Measurements from ENCODE around the gene SMARCC2.

SMARCC2 gene

GRCh38 chr12:56152756-56153677 lies 36.3 kb downstream of the SMARCC2 start (continued):
- TF ChIP-seq ZNF639 (tag by site-specific recombination; IDR thresholded peaks at IDR 0.05) = 0 out of 2 replicates have a peak, but pooled peaks have one; percentile 5
- no peak for TF ChIP-seq FEZF1 (tag by site-specific recombination; IDR thresholded peaks at IDR 0.05)
- no peak for TF ChIP-seq MZF1 (tag by site-specific recombination; IDR thresholded peaks at IDR 0.05; ENCODE audit: borderline replicate concordance)
- no peak for TF ChIP-seq PRDM10 (tag by site-specific recombination; IDR thresholded peaks at IDR 0.05)
- no peak for TF ChIP-seq ZFP69B (tag by site-specific recombination; IDR thresholded peaks at IDR 0.05)
- TF ChIP-seq ZNF580 (tag by site-specific recombination; IDR thresholded peaks at IDR 0.05) = no peak
- peak; percentile 44; the same call in 1 of the 2 replicates for TF ChIP-seq GLIS1 (tag by site-specific recombination; IDR thresholded peaks at IDR 0.05)
- TF ChIP-seq ZNF174 (tag by site-specific recombination; IDR thresholded peaks at IDR 0.05) = no peak
- TF ChIP-seq HOXA7 (CRISPR knock-in tag; IDR thresholded peaks at IDR 0.05; ENCODE audit: borderline replicate concordance) = no peak
- TF ChIP-seq, protein P1, sequence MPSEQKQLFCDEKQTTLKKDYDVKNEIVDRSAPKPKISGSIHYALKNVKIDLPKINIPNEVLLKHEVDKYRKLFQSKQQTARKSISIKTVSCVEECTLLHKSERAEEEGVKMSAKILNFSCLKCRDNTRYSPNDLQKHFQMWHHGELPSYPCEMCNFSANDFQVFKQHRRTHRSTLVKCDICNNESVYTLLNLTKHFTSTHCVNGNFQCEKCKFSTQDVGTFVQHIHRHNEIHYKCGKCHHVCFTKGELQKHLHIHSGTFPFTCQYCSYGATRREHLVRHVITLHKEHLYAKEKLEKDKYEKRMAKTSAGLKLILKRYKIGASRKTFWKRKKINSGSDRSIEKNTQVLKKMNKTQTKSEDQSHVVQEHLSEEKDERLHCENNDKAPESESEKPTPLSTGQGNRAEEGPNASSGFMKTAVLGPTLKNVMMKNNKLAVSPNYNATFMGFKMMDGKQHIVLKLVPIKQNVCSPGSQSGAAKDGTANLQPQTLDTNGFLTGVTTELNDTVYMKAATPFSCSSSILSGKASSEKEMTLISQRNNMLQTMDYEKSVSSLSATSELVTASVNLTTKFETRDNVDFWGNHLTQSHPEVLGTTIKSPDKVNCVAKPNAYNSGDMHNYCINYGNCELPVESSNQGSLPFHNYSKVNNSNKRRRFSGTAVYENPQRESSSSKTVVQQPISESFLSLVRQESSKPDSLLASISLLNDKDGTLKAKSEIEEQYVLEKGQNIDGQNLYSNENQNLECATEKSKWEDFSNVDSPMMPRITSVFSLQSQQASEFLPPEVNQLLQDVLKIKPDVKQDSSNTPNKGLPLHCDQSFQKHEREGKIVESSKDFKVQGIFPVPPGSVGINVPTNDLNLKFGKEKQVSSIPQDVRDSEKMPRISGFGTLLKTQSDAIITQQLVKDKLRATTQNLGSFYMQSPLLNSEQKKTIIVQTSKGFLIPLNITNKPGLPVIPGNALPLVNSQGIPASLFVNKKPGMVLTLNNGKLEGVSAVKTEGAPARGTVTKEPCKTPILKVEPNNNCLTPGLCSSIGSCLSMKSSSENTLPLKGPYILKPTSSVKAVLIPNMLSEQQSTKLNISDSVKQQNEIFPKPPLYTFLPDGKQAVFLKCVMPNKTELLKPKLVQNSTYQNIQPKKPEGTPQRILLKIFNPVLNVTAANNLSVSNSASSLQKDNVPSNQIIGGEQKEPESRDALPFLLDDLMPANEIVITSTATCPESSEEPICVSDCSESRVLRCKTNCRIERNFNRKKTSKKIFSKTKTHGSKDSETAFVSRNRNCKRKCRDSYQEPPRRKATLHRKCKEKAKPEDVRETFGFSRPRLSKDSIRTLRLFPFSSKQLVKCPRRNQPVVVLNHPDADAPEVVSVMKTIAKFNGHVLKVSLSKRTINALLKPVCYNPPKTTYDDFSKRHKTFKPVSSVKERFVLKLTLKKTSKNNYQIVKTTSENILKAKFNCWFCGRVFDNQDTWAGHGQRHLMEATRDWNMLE (tag by site-specific recombination; conservative IDR thresholded peaks at IDR 0.05; ENCODE audit: low read depth) = no peak
- no peak for TF ChIP-seq PBX3 (CRISPR knock-in tag; IDR thresholded peaks at IDR 0.05)
- TF ChIP-seq ZBTB20 (tag by site-specific recombination; IDR thresholded peaks at IDR 0.05) = peak; percentile 9
- TF ChIP-seq KLF16 (tag by site-specific recombination; IDR thresholded peaks at IDR 0.05) = 0 out of 2 replicates have a peak, but pooled peaks have one; percentile 3
- 0 out of 2 replicates have a peak, but pooled peaks have one; percentile 12 for TF ChIP-seq IKZF3 (tag by site-specific recombination; IDR thresholded peaks at IDR 0.05)
- TF ChIP-seq GLIS2 (tag by site-specific recombination; IDR thresholded peaks at IDR 0.05) = no peak; the same call in 1 of the 2 replicates
- TF ChIP-seq ZNF19 (tag by site-specific recombination; IDR thresholded peaks at IDR 0.05; ENCODE audit: low read depth) = no peak
- TF ChIP-seq ZBTB44 (tag by site-specific recombination; IDR thresholded peaks at IDR 0.05) = no peak
- TF ChIP-seq PRDM1 (tag by site-specific recombination; IDR thresholded peaks at IDR 0.05) = no peak
- TF ChIP-seq ZNF138 (tag by site-specific recombination; IDR thresholded peaks at IDR 0.05; ENCODE audit: borderline replicate concordance) = no peak

Measured in HEK293 (cell line).